Stimulated activated CD8-positive, alpha-beta memory T cell treated with anti-CD3 and anti-CD28 coated beads, Interleukin-4, amount 100 ng/mL, for 1 hour (primary cell): ENCODE results near the gene NUDT19.
"Not testable (repeated sequence)": the region's sequence is repeated elsewhere in the genome, so short reads cannot be mapped to it uniquely, and the experiment has no call there.

Experiments
- DNase-seq, 2 donors: peaks; one replicate each; pipeline ENCODE4 v3.0.0-alpha.2; 2020; ENCODE audit warnings: low read depth in 2 of 2, low spot score in 1 of 2

Gene NUDT19

DNA sequence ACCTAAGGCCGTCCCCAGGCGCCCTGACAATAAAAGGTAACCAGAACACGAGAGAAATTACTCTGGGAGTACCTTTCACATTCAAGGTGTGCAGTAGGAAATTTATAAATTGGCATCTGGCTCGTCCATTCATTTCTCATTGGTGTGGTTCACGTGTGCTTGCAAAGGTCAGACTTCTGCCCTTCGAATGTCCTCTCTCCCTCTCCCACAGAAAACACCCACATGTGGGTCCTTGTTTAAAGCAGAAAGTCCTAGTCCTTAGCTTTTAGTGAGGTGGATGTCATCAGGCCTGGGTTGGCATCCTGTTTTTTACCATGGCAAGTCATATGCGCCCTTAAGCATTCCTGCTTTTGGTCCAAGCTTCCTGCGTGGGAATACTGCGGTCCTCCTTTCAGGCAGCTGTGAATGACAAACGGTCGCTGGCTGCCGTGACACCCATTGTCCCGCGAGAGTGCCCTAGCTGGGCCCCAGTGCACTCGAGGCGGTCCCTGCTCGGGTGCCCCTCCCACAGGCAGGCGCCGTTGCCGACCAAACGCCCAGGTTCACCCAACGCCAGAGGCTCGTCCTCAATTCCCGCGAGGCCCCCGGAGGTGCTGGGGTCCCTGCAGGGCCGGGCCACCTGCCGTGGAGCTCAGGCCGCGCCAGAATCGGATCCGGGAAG is at the start of gene NUDT19:
NUDT19 (plus strand) TSS at position 531 of the 661 bp plus-strand sequence. CDS start 140 bp downstream, outside the sequence.
- DNase-seq: peak; percentile 43 to 46

DNA sequence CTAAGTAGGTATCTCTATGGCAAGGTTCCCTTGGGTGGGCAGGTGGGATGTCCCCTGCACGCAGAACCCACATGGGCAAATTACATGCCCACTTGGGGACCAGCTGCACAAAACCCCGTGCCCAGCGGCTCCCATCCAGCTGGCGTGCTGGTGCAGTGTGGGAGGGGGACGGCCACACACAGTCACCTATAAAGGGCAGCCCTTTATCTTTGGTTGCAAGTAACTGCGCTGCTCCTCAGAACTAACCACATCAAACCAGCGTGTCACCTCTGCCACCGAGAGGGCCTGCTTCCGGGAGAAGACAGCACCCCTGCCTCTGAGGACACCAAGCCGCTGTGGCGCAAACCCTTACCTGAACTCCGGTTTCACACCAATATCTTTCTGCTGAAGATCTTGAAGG is 48.9 kb upstream of the NUDT19 start:
- peak; percentile 4 to 38 for DNase-seq

- no peak for DNase-seq
Measured at GRCh38 chr19:32646556-32646955, 45.1 kb upstream of the NUDT19 start.

GRCh38 chr19:32647361-32647760 is 44.3 kb upstream of the NUDT19 start:
- no peak for DNase-seq

GRCh38 chr19:32649751-32650150 is 41.9 kb upstream of the NUDT19 start:
- no peak for DNase-seq

DNA sequence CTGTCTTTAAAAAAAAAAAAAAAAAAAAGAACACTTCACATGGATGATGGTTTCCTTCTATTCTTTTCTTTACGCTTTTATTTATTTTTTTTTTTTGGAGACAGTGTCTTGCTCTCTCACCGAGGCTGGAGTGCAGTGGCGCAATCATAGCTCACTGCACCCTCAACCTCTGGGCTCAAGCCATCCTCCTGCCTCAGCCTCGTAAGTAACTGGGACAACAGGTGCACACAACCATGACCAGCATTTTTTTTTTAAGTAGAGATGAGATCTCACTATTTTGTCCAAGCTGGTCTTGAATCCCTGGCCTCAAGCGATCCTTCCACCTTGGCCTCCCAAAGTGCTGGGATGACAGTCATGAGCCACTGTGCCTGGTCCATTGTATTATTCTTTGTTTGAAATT is 41.0 kb upstream of the NUDT19 start:
- DNase-seq: no peak

GRCh38 chr19:32651729-32652140 is 39.9 kb upstream of the NUDT19 start:
- no peak for DNase-seq

- not testable (repeated sequence) for DNase-seq
Measured at GRCh38 chr19:32652331-32652730, 39.3 kb upstream of the NUDT19 start.

- no peak for DNase-seq
Measured at GRCh38 chr19:32652894-32653598, 38.6 kb upstream of the NUDT19 start.

DNA sequence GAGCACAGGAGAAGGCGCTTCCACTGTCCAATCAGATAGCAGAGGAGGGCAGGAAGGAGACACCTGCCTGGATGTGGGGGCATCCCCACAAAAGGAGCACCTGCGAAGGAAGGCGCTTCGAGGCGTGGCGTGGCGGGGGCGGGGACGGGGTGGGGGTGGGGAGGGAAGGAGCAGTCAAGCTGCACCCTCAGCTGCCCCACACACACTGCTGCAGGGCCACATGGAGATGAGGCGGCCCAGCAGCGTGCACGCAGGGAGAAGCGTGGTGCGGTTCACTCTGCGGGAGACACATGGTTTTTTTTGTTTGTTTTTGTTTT is 38.1 kb upstream of the NUDT19 start:
- DNase-seq: no peak

- DNase-seq: not testable (repeated sequence)
Measured at GRCh38 chr19:32656379-32656778, 35.2 kb upstream of the NUDT19 start.

- no peak for DNase-seq
Measured at GRCh38 chr19:32658075-32658474, 33.5 kb upstream of the NUDT19 start.

GRCh38 chr19:32658527-32658926 is 33.1 kb upstream of the NUDT19 start:
- no peak for DNase-seq

- no peak for DNase-seq
Measured at GRCh38 chr19:32661318-32661717, 30.3 kb upstream of the NUDT19 start.

- no peak for DNase-seq
Measured at GRCh38 chr19:32662186-32662585, 29.4 kb upstream of the NUDT19 start.

DNA sequence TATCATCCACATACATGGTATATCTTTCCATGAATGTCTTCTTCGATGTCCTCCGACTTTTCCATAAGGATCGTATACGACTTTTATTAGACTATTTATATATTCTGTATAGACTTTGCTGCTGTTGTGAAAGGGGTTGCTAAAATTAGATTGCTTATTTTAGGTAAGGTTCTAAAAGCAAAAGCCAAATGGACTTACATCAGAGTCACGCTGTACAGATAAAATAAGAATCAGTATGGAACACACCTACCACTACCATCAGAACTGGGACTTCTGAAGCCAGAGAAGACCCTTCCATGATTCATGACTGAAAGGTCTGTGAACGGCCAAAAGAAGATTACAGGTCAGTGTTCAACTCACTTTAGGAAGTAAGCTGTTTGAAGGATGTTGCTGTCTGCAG is 25.5 kb upstream of the NUDT19 start:
- DNase-seq: no peak

GRCh38 chr19:32669310-32669709 is 22.3 kb upstream of the NUDT19 start:
- DNase-seq: no peak

DNA sequence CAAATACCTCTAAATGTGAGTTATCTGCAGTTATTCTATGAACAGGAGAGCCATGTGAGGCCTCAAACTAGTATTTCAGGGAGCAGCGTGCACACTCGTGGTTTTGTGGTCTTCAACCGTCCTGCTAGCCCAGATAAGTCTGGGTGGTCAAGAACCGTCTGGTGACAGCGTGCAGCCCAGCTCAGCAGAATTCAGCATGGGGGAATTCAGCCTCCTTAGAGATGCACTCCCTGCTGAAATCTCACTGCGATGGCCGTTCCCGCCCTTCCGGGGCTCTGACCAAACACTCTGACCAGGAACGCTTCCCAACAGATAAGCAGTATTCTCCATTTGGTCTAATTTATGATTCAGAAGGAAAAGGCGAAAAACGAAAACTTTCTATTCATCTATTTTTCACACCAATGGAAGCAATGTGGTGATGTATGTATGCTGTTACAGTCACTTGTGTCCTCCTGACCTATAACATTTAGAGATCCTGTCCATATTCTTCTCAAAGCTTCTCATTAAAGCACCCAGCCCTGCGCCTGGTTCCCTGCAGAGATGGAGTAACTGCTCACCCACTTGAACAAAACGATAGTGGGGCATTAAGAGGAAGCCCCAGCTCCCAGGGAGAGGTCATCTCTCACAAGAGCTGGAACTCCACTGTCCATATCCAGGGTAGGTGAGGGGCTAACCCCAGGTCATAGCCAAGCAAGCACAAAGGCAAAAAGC is 19.6 kb upstream of the NUDT19 start:
- DNase-seq: no peak

GRCh38 chr19:32672841-32673240 is 18.8 kb upstream of the NUDT19 start:
- no peak for DNase-seq

DNA sequence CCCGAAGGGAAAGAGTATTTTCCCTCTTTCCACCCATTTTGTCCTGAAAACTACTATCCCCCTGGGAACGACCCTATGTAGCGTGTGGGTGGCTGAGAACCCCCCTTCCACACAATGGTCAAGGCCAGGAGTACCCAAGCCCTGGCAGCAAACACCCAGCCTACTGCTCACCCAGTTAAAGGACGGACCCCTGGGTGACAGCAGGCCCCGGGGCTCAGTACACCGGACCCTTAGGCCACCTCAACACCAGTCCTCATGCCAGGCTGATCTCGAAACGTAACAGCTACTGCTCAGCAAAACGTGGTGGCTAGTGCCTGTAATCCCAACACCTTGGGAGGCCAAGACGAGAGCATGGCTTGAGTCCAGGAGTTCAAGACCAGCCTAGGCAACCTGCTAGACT is 18.0 kb upstream of the NUDT19 start:
- no peak for DNase-seq

DNA sequence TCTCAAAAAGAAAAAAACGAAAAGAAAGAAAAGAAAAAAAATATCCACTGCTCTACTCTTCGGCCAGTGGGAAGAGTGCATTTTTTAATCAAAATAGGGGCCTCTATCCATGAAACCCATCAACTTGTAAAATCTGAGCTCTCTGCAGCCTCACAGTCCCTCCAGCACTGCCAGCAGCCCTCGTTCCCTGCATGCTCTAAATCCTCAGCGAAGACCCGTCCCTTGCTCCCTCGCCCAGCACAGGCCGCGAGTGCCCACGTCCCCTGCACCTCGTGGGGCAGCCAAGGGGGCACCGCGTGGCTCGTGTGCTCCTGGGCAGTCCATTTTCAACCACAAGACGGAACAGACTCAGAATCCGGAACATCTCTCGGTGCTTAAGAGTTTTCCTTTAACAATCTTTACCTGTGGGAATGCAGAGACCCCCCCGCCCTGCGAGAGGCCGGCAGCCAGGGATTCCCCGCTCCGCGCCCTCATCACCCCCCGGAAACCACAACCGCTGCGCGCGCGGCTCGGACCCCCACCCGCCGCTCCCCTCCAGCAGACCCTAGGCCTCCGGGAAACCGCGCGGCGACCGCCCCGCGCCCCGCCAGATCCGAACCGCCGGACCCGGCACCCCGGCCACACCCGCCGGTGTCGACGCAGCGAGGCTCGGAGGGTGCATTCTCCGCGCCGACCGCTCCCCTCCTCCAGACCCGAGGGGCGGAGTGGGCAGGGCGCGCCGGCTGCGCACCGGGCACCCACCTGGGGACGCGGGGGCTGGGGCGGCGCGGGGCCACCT is 17.3 kb upstream of the NUDT19 start:
- DNase-seq: no peak
